GM12891 (cell line): ENCODE measurements around the gene E2F2.

Experiments used
- POLR2A ChIP-seq: IDR thresholded peaks from 2 replicates; pipeline ENCODE4 v1.6.1; 2011; ENCODE audit warnings: low read depth, low read length, control low read depth
- POLR2AphosphoS5 ChIP-seq: IDR thresholded peaks from 2 replicates; pipeline ENCODE4 v1.6.1; 2011; ENCODE audit warnings: low read depth, low read length, control low read depth
- TAF1 ChIP-seq: IDR thresholded peaks from 2 replicates; pipeline ENCODE4 v1.6.1; 2011; ENCODE audit warnings: low read depth, low read length, control low read depth

- no peak for TF ChIP-seq POLR2AphosphoS5
- no peak for TF ChIP-seq POLR2A
- TF ChIP-seq TAF1, result no peak
Observed at GRCh38 chr1:23571465-23571864, 40.4 kb upstream of the E2F2 start.
